ENCODE data around the gene LRRC61.

GRCh38 chr7:150377196-150377595 is 54.0 kb downstream of the LRRC61 start:
- no peak for TF ChIP-seq POLR2A (IDR thresholded peaks at IDR 0.05; ENCODE audit: low read length)
- no peak for TF ChIP-seq GATA1 (IDR thresholded peaks at IDR 0.05; ENCODE audit: low read depth, low read length)
